NCI-H345 treated with DMSO at 0.1 percent for 48 hours (cell line): Measurements from ENCODE around the gene TBC1D22A.
A peak's percentile ranks its signal among the peaks of the same experiment; 100 is the strongest.
"Not testable (repeated sequence)": the region's sequence is repeated elsewhere in the genome, so short reads cannot be mapped to it uniquely, and the experiment has no call there.

ENCODE experiments used
- DNase-seq: peaks from one replicate; lab custom pipeline; 2025; ENCODE audit not compliant: unreplicated experiment; lab: John Stamatoyannopoulos, UW

Gene TBC1D22A

DNA sequence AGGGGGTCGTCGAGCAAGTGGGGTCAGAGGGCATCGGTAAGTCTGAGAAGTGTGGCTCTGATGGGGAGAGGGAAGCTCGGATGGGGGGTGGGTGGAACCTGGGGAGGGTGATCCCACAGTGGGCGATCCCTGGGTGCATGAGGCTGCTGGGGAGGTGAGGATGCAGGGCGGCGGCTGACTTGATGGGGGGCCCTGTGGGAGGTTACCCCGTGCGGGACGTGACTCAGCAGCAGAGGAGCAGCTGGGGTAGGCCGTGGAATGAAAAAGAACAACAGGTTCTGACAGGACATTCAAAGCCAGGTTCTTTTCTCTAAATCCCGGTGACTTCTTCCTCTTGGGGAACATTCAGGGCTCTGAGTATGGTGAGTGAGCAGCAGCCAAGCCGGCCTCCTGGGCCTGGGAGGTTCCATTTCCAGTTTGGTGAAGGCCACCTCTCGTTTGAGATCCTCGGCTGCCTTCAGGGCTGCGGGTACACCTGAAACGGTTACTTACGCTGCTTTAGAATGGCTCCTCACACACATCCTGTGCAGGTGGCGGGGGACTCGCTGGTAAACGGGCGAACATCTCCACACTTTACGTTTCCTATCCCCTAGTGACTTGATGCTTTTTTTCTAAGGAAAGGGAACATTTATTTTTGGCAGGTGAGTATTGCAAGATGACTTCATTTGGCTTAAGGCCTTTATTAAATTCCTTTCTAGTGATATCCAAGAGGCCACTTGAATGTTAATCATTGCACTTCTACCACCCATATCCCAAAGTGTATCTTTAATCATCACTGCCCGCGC, 278.2 kb downstream of the TBC1D22A start:
- no peak for DNase-seq

DNA sequence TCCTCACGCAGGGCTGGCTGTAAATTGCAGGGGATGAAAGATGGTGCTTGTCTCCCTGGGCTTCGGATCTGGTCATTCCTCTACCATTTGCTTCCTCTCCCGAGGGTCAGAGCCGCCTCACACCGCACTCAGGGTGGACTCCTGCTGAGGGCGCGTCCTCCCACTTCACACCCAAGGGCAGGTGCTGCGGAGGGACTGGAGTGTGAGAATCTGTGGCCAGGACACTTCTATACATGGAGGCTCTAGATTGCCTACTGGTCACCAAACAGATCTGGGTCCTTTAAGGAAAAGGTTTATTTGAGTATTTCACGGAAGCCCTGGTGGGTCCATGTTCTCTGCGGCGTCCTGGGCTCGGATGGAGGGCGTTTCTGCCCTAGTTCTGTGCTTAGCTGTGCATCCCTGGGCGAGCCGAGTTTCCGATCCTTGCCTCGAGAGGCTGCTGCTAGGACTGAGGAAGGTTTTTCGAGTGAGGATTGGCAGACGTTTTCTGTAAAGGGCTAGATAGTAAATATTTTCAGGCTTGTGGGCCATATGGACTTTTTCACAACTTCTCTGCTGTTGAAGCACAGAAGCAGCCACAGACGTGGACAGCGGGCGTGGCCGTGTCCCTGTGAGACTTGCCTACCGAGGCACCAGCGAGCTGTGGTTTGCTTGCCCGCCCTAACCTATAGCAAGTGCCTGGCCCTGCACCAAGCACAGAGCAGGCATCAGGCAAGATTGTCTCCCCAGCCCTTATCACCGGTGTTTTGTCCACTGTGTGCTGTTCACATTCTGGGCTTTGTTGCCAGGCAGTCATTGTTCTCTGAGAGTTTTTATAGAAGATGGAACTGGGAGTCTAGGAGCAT, 279.0 kb downstream of the TBC1D22A start:
- DNase-seq = no peak

DNA sequence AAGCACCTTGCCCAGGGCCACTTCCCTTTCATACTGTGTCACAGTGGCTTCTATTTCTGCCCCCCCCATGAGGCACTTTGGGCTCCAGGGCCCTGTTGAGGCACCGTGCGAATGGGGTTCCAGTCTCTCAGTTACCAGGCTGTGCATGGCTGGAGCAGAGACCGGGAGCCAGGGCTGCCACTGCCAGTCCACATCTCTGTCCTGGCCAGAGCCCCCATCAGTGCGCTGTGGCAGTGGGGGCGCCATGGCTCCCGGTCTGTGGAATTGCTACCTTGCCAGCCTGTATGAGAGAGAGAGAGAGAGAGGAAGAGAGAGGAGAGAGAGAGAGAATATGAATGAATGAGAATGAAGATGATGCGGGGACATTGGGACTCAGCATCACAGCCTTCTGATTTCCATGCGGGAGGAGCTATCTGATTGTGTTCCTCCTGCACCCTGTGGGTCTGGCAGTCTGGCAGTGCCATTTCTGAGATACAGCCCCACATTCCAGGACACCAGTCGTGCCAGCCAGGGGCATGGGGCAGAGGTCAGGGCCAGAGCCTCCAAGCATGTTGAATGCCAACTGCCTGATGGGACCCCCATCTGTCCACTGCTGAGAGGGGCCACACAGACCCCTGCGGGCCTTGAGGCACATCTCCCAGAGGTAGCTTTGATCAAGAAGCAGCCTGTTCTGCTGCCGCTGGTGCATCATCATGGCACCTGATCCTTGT, 279.8 kb downstream of the TBC1D22A start:
- no peak for DNase-seq

DNA sequence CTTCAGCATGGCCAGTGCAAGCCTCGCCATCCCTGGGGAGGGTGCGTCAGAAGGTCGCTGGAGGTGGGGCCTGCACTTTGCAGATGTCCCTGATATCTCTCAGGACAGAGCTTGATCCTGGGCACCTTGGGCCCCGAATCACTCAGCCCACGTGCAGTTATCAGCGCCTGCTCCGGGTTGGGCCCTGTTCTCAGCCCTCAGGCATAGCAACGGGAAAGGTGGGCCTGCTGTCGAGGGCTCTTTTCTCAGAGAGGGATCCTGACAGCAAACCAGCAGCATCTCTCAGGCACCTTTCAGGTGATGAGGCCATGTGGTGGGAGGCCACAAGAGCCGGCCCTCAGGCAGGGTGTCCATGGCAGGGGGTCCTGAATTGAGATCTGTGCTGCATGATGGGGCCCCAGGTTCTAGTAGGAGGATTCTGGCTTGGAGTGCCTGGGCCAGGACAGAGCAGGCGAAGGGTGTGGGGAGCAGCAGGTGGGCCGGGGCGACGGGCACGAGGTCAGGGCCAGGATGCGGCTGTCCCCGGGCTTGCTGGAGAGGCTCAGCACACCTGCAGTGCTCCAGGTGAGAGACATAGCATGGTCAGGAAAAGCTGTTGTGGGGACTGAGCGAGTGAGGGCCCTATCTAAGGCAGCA, 280.5 kb downstream of the TBC1D22A start:
- DNase-seq = no peak

DNA sequence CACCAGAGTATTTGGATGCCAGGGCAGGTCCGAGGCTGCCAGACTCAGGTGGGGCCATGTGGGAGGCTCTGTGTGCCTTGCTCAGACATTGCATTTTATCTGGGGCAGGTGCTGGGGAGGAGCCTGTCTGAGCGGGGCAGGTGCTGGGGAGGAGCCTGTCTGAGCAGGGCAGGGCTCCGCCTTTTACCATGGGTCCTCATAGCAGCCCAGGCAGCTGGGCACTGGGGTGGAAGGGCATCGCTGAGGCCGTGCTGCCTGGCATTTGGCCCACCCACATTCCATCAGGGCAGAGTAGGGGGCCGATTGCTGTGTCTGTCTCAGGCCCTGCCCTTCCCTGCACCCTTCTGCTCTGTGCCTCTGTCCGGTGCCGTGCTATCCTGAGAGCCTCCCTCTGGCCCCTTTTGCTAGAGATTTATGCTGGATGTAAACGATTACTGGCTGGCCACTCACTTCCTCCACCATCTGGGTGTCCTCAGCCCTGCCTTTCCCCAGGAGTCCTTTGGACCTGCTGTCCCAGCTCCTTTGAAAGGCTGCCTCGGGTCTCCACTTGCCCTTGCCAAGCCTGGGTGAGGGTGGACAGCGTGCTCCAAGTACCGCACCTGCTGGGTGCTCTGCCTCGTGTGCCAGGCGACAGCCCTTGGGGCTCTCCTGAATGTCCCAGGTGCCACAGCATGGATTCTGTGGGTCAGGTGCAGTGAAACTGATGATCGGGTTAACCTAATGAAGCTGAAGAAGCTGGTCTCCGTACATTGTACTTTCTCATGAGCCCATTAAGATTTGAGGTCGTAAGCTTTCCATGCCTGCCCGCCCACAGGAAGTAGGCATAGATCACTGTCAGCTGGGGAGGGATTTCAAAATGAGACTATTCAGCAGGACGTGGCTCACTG, 281.6 kb downstream of the TBC1D22A start:
- peak; percentile 50 for DNase-seq

DNA sequence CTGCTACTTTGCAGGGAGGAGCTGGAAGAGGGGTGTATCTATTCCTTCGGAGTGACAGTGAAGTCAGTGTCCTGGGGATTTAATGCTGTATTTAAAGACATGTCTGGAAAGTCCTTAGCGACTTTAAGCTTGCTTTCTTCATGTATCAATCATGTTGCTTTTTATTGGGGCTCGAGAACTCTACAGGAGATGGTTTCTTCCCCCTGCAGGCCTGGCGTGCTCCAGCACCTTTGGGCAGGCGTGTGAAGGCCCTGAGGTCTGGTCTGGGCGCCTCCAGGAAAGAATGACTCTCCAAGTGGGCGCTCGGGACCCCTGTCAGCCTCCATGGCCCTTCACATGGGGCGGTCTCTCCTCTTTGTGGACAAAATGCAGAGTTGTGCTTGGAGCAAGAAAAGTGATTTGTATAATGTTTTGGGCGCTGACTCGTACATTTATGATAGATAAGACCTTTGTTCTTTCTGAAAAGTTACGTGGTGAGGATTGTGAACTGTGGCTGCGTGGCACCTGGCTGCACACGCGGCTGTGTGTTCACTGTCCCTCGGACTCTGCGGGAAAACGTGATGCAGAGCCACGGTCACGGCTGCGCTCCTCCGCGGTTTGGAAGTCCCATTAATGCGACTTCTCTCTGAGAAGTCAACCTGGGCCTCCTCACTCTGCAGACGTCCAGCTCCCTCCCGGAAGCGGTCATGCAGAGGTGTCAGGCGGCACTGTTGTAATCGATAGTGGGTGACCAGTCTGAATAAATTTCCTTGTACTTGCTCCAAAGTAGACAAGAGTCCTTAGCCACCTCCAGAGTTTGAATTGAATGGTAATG, 282.5 kb downstream of the TBC1D22A start:
- no peak for DNase-seq

DNA sequence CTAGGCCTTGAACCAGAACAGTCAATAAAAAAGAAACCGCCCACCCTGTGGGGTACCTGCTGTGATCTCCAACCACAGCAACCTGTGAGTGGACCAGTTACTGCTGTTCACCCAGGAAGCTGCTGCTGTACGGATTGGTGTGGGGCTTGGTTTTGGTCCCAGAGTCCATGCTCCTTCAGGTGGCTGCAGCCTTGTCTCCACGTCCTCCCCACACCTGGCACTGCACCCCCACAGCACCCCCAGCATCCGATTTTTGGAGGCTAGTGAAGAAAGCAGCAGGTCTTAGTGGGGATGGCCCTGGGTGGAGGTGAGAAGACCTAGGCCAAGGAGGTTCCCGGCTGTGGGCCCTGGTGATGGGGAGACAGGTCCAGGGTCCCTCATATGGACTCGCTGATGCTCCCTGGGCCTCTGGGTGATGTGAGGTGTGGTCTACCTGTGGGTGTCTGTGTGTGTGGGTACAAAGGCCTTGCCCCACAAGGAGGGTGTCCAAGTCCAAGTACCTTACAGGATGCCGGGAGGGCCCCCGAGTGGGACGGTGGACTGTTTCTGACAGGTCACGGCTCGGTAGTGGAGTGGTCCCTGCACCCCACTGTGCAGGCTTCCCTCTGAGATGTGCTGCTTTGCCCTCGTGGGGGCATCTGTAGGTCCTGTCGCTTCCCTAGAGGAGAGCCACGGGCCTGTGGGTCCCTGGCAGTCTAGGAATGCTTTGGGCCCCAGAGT, 283.4 kb downstream of the TBC1D22A start:
- DNase-seq = no peak

DNA sequence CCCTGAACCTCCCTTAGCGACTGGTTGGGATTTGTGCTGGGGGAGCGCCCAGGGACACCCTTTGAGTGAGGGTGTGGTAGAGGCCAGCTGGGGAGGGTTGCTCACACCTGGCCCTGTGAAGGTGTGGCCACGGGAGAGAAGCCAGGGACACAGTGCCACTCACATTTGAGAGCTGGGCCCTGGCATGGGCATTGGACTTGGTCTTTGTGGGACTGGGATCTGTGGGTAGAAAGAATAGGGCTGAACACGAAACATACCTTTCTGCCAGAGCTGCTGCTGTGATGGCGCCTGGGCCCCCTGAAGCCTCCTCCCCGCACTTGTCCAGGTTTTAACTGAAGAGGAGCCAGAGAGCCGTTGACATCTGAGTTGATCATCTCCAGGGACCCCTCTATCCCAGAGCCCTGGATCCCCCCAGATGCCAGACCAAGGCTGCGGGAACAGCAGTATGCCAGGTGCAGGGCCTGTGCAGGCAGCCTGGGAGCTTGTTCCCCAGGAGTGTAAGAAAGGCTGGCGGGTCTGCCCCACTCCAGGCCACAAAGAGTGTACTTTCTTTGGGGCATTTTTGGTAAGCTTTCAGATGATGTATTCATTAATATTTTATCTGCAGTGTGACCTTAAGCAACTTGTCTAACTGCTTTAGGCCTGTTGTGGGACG, 284.1 kb downstream of the TBC1D22A start:
- no peak for DNase-seq

DNA sequence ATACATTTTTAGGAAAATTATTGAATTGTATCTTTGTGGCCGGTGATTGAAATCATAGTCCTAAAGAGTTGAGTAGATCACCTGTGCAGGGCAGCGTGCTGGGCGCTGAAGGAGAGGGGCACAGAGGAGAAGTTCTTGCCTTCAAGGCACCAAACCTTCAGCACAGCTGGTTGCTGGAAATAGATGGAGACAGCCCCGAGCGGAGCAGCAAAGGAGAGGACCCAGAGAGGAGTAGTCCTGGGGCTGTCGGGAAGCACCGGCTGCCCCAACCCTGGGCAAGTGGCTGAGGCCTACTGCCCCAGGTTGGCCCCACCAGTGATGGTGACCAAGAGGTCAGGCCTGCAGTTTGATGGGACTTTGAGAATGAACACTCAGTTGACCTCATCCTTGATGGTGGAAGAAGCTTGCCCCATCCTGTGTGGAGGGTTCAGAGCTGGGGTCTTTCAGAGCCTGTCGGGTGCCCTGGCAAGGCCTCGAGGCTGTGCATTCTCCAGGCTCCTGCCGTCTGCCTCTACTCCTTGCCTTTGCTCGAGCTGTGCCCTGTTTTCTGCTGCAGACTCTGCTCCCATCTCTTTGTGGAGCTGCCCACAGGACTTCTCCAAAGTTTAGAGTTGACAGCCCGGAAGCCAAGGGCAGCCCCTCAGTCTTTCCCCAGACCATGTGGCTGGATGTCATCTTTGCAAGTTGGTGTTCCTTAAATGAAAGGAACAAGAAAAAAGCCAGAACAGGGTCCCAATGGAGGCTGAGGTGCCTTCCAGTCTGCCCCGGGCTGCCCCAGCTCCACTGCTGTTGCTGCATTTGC, 285.1 kb downstream of the TBC1D22A start:
- no peak for DNase-seq

DNA sequence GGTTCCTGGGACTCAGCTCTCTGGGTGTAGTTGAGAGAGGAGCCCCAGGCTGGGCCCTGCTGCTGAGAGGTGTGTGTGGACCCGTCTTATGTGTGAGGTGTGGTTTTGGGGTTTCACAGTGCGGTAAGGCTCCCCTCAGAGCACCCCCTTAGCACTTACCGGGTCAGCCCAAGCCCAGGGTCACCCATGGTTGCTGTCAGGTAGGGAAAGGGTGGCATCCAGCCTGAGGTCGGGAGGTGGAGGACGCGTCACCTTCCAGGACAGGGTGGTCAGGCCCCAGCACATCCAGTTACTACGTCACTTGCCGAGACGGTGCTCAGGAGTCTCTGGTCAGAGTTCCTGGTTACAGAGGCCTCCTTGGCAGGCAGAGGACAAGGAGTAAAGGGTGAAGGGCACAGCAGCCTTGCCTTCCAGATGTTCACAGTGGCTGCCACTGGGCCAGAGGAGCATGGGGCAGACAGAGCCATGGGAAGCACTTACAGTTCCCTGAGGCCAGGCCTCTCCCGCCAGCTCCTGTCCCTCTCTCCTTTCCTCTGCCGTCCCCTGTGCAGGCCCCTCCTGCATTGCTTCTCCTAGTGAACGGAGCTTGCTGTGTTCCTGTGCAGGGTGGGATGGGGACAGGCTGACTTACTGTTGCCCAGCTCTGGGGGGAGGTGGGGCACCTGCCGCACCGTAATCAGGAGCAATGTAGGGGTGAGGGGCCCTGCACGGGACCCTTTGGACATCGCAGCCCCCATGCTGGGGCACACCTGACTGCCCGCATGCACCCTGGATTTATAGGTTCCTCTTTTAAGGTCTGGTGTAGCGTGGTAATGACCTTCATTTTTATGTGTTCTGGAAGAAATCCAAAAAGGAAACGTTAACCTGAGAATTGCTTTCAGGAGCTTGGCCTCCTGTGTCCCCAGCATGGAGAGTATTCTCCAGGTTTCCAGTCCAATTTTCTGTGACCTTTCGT, 285.9 kb downstream of the TBC1D22A start:
- DNase-seq = no peak

DNA sequence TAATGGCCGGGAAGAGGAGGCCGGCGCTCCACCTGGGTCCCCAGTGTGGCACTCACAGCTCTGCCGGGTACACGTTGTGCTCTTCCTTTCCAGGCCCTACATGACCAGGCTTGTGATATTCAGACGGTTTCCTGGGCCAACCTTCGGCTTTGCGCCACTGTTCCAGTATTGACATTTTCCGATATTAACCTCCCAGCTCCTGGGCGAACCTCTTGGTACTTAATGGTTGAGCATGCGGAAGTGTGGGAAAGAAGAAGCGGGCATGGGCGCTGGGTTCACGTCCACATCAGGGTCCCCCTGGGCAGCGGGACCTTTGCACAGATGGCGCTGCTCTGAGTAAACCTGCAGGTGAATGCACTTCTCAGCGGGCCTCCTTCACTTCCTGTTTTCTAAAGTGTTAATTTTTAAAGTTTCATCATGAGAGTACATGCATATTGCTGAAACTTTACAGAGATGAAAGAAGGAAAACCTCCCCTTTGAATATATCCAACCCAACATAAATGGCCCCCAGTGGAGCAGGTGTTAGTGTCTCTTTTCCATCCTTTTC, 286.7 kb downstream of the TBC1D22A start:
- DNase-seq = no peak

DNA sequence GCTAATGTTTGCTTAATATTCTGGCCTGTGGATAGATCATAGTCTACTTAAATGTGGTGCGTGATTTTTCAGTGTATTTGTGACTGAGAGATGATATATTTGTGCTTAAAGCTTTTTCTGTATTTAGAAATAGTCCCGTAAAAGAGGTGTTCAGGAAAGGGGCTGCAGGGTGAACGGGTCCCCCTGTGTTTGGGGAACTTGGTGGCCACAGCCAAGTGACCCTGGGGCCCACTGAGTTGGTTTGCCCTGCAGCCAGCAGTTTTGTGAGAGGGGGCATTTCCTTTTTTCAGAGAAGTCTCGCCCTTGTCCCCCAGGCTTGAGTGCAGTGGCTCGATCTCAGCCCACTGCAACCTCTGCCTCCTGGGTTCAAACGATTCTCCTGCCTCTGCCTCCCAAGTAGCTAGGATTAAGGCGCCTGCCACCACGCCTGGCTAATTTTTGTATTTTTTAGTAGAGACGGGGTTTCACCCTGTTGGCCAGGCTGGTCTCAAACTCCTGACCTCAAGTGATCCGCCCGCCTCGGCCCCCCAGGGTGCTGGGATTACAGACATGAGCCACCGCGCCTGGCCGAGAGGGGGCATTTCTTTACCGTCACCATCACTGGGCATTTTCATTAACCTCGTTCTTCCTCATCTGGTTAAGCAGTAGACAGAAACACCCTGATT, 287.4 kb downstream of the TBC1D22A start:
- not testable (repeated sequence) for DNase-seq

DNA sequence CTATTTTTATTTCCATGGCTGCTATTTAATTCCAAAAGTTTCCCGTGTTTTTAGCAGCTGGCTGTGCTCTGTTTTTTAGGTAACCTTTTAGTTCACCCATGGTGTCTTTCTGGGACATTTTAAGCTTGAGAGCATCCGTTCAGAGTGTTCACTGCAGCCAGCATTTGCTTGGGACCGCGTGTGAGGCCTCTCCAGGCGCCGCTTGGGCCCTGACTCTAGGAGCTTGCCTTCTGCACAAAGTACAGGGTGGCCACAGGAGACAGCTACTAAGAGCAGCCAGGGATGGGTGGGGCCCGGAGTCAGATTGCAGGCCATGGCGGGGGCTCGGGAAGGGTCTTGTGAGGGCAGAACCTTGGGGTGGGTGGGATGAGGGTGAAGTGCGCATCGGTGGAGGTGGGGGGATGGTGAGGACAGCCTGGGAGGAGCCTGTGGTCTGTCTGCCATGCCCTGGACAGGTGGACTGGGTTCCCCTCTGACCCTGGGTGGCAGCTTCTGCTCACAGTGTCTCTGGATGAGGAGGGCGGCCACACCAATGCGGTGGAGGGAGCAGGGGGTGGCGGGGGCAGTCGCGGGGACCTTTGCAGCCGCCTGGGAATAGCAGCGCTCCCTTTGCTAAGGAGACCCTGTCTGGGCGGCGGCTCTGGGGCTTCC, 288.1 kb downstream of the TBC1D22A start:
- DNase-seq = no peak

DNA sequence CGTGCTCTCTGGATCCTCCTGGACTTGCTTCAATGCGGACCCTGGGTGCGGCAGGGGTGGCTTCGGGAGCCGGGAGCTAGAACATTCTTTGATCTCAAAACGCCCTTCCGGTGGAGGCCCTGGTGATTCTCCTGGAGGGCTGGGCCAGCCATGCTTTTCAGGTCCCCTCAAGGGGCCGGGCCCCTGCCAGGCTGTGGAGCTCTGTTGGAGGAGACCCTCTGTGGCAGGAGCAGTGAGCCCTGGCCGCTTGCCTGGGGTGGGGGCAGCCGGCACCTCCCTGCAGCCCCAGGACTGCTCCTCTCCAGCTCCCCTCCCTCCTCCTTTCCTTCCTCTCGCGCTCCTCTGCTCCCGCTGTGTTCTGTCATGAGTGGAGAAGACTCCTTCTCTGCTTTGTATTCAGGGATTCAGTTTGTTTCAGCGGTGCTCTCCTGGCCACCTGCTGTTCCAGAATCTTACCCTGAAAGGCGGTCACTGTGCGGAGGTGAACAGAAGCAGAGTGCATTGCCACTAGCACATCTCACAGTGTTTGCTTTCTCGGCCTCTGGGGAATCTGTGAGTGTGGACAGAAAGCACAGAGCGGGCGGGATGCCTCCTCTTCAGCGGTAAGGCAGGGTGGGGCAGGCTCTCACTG, 289.1 kb downstream of the TBC1D22A start:
- peak; percentile 75 for DNase-seq
